GM12878 (cell line): ENCODE data around the gene ZNF451. TPM values are rescaled to one million over a fixed set of nuclear protein-coding genes. Genes with fewer than 3 reads are reported as not detected.

ENCODE experiments used
- ATAC-seq: fragments of 200-7000 bp; cut with Tn5 transposase; 3 replicates; pipeline ENCODE4 v1.9.1; 2020; ENCODE audit warnings: mild to moderate bottlenecking, moderate library complexity
- BruUV-seq: library from RNA; stranded (reverse); fragments of 400-500 nt; replicated peaks from 2 replicates; lab custom pipeline; 2021; lab: Mats Ljungman, UMichigan
- CTCF ChIA-PET: fragments of 300-600 bp; sonication (Branson Sonifier 250); formaldehyde crosslinking; extraction: SDS; loops from one replicate; lab custom pipeline; 2021; ENCODE audit warnings: inconsistent platforms; lab: Yijun Ruan, JAX
- POLR2A ChIA-PET: fragments of 350-600 bp; formaldehyde crosslinking; extraction: SDS; loops from one replicate; lab custom pipeline; 2021; ENCODE audit warnings: inconsistent platforms; lab: Charles Lee
- RAD21 ChIA-PET: fragments of 300-600 bp; sonication (Branson Sonifier 250); formaldehyde crosslinking; loops from one replicate; lab custom pipeline; 2023; ENCODE audit warnings: antibody characterized with exemption; ENCODE audit not compliant: unreplicated experiment; lab: Charles Lee
- SMC1A ChIA-PET: fragments of 300-600 bp; sonication (Branson Sonifier 250); formaldehyde crosslinking; loops from one replicate; lab custom pipeline; 2023; ENCODE audit not compliant: unreplicated experiment, uncharacterized antibody; lab: Charles Lee
- DNase-seq: peaks from one replicate; pipeline ENCODE4 v3.0.0-alpha.2; 2011; ENCODE audit warnings: low read depth, low spot score
- FAIRE-seq: peaks from 3 replicates; lab custom pipeline; 2011; peaks lifted over from hg19 to GRCh38; lab: Jason Lieb, UNC
- H2AFZ ChIP-seq: 2 replicates; pipeline ENCODE4 v1.6.0; 2011; ENCODE audit warnings: low read depth, low read length, control low read depth; ENCODE audit not compliant: control insufficient read depth
- H3K27ac ChIP-seq: 2 replicates; pipeline ENCODE4 v1.5.1; 2011; ENCODE audit warnings: control low read depth; ENCODE audit not compliant: control insufficient read depth, insufficient read depth
- H3K27me3 ChIP-seq, 2 experiments: replicated peaks in 1 of 2; 2 replicates each; pipeline versions ENCODE4 v1.6.0 to v1.6.1; 2011; ENCODE audit warnings: low read length in 1 of 2; ENCODE audit not compliant: control insufficient read depth in 2 of 2, insufficient read depth in 2 of 2
- H3K36me3 ChIP-seq, 2 experiments: 2 replicates each; pipeline ENCODE4 v1.5.1; 2011; ENCODE audit warnings: low read length in 1 of 2; ENCODE audit not compliant: control insufficient read depth in 2 of 2, insufficient read depth in 2 of 2
- H3K4me1 ChIP-seq: 2 replicates; pipeline ENCODE4 v1.6.1; 2011; ENCODE audit warnings: mild to moderate bottlenecking, low read length, moderate library complexity, mixed read lengths; ENCODE audit not compliant: control insufficient read depth, insufficient read depth
- H3K4me2 ChIP-seq: 2 replicates; pipeline ENCODE4 v1.6.0; 2011; ENCODE audit warnings: control low read depth; ENCODE audit not compliant: control insufficient read depth, insufficient read depth
- H3K4me3 ChIP-seq: fragments of 200-600 bp; sonication (generic); 2 replicates; pipeline ENCODE4 v1.5.1; 2016
- H3K79me2 ChIP-seq: 2 replicates; pipeline ENCODE4 v1.6.0; 2011; ENCODE audit warnings: low read length; ENCODE audit not compliant: control insufficient read depth, insufficient read depth
- H3K9ac ChIP-seq: 2 replicates; pipeline ENCODE4 v1.8.0; 2011; ENCODE audit warnings: low read length, control low read depth, mixed read lengths; ENCODE audit not compliant: control insufficient read depth, insufficient read depth
- H3K9me3 ChIP-seq: replicated peaks from 3 replicates; pipeline ENCODE4 v1.5.1; 2011; ENCODE audit warnings: mild to moderate bottlenecking, low read length; ENCODE audit not compliant: control insufficient read depth, insufficient read depth
- H4K20me1 ChIP-seq: 2 replicates; pipeline ENCODE4 v1.6.0; 2011; ENCODE audit not compliant: control insufficient read depth, insufficient read depth
- BCL11A ChIP-seq: IDR thresholded peaks from 2 replicates; pipeline ENCODE4 v1.6.1; 2011; ENCODE audit warnings: low read depth, low read length
- BHLHE40 ChIP-seq, 2 experiments: fragments of 450-650 bp in 1 of 2; IDR thresholded peaks; 2 replicates each; pipeline ENCODE4 v1.6.1; 2011 to 2017; ENCODE audit warnings: low read depth in 2 of 2, borderline replicate concordance in 1 of 2, improper control_type of control experiment in 1 of 2, low read length in 1 of 2, mild to moderate bottlenecking in 1 of 2
- E2F4 ChIP-seq: IDR thresholded peaks from 2 replicates; pipeline ENCODE4 v1.6.1; 2012; ENCODE audit warnings: low read depth, low read length, improper control_type of control experiment
- FOS ChIP-seq: IDR thresholded peaks from 3 replicates; pipeline ENCODE4 v1.6.1; 2011; ENCODE audit warnings: borderline replicate concordance; ENCODE audit not compliant: insufficient read length; ENCODE audit errors: extremely low read depth
- FOXK2 ChIP-seq: fragments of 450-650 bp; IDR thresholded peaks from 2 replicates; pipeline ENCODE4 v1.6.1; 2017; ENCODE audit warnings: mild to moderate bottlenecking, moderate library complexity
- GABPA ChIP-seq: IDR thresholded peaks from 2 replicates; pipeline ENCODE4 v1.6.1; 2014; ENCODE audit warnings: antibody characterized with exemption, low read depth, mild to moderate bottlenecking, inconsistent platforms
- HDGF ChIP-seq: fragments of 450-650 bp; IDR thresholded peaks from 2 replicates; pipeline ENCODE4 v1.6.1; 2016; ENCODE audit warnings: antibody characterized with exemption
- JUNB ChIP-seq: IDR thresholded peaks from 2 replicates; pipeline ENCODE4 v1.6.1; 2016; ENCODE audit warnings: antibody characterized with exemption, mild to moderate bottlenecking
- MAX ChIP-seq: IDR thresholded peaks from 2 replicates; pipeline ENCODE4 v1.6.1; 2012; ENCODE audit warnings: low read depth, low read length, improper control_type of control experiment
- MTA2 ChIP-seq: fragments of 450-650 bp; IDR thresholded peaks from 2 replicates; pipeline ENCODE4 v1.6.1; 2016; ENCODE audit warnings: low read depth, mild to moderate bottlenecking, moderate library complexity
- SMC3 ChIP-seq: IDR thresholded peaks from 2 replicates; pipeline ENCODE4 v1.6.1; 2011; ENCODE audit warnings: low read length, improper control_type of control experiment, borderline replicate concordance
- WRNIP1 ChIP-seq: IDR thresholded peaks from 2 replicates; pipeline ENCODE4 v1.6.1; 2011; ENCODE audit warnings: low read depth, low read length, improper control_type of control experiment, borderline replicate concordance
- WGBS: methylation state at CpG from one replicate; pipeline ENCODE4 v1.1.6; 2016; ENCODE audit warnings: low lambda C conversion rate; ENCODE audit not compliant: insufficient replicate concordance, insufficient coverage; ENCODE audit errors: missing lambda C conversion rate; 5-methylcytosine and 5-hydroxymethylcytosine counted together
- in situ Hi-C: fragments of 300-500 bp; cut with MboI; formaldehyde crosslinking; loops from 9 replicates; pipeline ENCODE4 v1.14.3; 2018; ENCODE audit warnings: mixed read lengths
- intact Hi-C: fragments of 100-400 bp; cut with micrococcal nuclease; formaldehyde crosslinking; loops from one replicate; pipeline ENCODE4 v1.14.2; 2022; ENCODE audit not compliant: unreplicated experiment
- polyA plus RNA-seq, 11 experiments: library from polyadenylated mRNA; depleted of rRNA in 4 of 11; unstranded in 6 of 11; stranded (reverse) in 5 of 11; fragments of >200 nt; fragmentation: Nextera tagmentation in 4 of 11; fragmentation: Illumina TruSeq in 1 of 11; extraction: Ambion mirVana in 4 of 11; extraction: Trizol in 1 of 11; gene quantifications; 1 replicate in 1 of 11; 2 replicates in 10 of 11; pipeline versions ENCODE4 v1.2.1 to v1.2.3, GENCODE V29; 2011 to 2016; ENCODE audit warnings: inconsistent platforms in 2 of 11, missing spikeins in 2 of 11, low read depth in 1 of 11
- total RNA-seq, 4 experiments: library from RNA; depleted of rRNA in 3 of 4; stranded (reverse); fragments of >200 nt in 3 of 4; fragmentation: Illumina TruSeq in 1 of 4; extraction: Trizol in 1 of 4; gene quantifications; 2 replicates each; pipeline versions ENCODE4 v1.2.1 to v1.2.3, GENCODE V29; 2013 to 2021
- TF ChIP-seq, protein P1 (sequence below): IDR thresholded peaks from 2 replicates; pipeline ENCODE4 v1.6.1; 2011; ENCODE audit warnings: borderline replicate concordance, low read depth, mild to moderate bottlenecking, moderate library complexity, low read length; ENCODE audit not compliant: insufficient read depth, poor library complexity, severe bottlenecking

The ZNF451 gene
- total and polyA plus RNA-seq, 10 of the 15 experiments (the other 5 are each of a cell fraction or from before 2014, with no cell fraction given) = 6.5 to 44.4 (median 23.8) TPM

DNA sequence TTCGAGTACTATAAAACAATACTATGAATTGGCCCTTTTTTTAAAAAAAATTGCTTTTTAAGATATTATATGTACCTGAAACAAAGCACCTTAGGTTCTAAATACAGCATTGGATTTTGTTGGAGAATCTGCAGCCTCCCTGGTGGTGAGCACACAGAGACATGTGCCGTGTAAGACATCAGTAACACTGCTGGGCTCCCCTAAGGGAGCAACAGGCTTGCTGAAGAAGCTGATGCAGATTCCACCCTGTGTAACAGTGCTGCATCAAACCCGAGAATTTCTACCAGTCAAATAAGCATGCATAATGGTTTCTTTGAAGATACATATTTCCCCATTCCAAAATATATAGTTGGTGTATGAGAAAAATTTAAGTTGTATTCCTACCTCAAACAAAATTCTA, 26.1 kb upstream of the ZNF451 start:
- ChIA-PET POLR2A (no interaction called here), SMC1A (no interaction called here), CTCF (no interaction called here), RAD21 (no interaction called here)
- intact Hi-C loops (no loop called here), in situ Hi-C loops (no loop called here)
- Histone ChIP-seq H3K27ac (no peak overlapping the region), H3K4me2 (no peak overlapping the region), H4K20me1 (no peaks in the 10 kb centered on the region), H3K36me3 (peaks cover 0 to 13% of the 10 kb centered on the region in 2 experiments; a peak in 1 of 4 replicates), H2AFZ (no peak overlapping the region), H3K4me3 (no peak overlapping the region), H3K27me3 (no peaks in the 10 kb centered on the region), H3K9me3 (no peaks in the 10 kb centered on the region), H3K9ac (no peak overlapping the region), H3K4me1 (no peaks in the 10 kb centered on the region), H3K79me2 (no peaks in the 10 kb centered on the region)
- TF ChIP-seq GABPA (no peak), MAX (no peak), BCL11A (no peak), MTA2 (no peak), BHLHE40 (IDR thresholded peaks at IDR 0.05; ENCODE audit: borderline replicate concordance in 1 of 2, low read depth in 2 of 2, low read length in 1 of 2) (no peak), FOS (no peak), WRNIP1 (no peak), SMC3 (no peak), HDGF (no peak), JUNB (no peak), E2F4 (no peak), FOXK2 (no peak)
- TF ChIP-seq, protein P1, sequence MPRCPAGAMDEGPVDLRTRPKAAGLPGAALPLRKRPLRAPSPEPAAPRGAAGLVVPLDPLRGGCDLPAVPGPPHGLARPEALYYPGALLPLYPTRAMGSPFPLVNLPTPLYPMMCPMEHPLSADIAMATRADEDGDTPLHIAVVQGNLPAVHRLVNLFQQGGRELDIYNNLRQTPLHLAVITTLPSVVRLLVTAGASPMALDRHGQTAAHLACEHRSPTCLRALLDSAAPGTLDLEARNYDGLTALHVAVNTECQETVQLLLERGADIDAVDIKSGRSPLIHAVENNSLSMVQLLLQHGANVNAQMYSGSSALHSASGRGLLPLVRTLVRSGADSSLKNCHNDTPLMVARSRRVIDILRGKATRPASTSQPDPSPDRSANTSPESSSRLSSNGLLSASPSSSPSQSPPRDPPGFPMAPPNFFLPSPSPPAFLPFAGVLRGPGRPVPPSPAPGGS = no peak
- no TSS peak for BruUV-seq
- FAIRE-seq (no peak), ATAC-seq (no peak), DNase-seq (no peak)
- WGBS = 64% methylated on average over 3 of the region's 3 CpGs
